HG03571 (cell line): ENCODE results near the gene KLHL18.
A peak's percentile ranks its signal among the peaks of the same experiment; 100 is the strongest.
"Not testable (repeated sequence)": the region's sequence is repeated elsewhere in the genome, so short reads cannot be mapped to it uniquely, and the experiment has no call there.

Experiments
- ATAC-seq: cut with Tn5 transposase; IDR thresholded peaks from one replicate; pipeline ENCODE4 v1.9.1; 2021; ENCODE audit not compliant: unreplicated experiment

The KLHL18 gene

DNA sequence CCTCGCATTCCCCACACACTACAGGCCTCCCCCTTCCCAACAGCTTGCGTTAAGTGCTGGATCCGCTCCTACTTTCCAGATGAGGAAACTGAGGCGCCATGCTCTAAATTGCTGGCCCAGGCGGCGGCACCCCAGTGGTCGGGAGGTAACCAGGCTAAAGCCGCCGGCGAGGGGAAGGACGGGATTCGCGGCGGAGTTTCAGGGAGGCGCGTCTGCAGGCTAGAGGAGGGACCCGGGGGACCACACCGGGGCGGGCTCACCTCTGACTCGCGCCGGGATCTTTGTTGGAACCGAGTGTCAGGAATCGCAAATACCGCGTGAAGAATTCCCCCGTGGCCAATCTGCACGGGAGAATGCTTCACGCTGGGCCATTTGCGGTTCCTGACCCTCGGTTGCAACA, 73.5 kb downstream of the KLHL18 start:
- ATAC-seq: no peak

DNA sequence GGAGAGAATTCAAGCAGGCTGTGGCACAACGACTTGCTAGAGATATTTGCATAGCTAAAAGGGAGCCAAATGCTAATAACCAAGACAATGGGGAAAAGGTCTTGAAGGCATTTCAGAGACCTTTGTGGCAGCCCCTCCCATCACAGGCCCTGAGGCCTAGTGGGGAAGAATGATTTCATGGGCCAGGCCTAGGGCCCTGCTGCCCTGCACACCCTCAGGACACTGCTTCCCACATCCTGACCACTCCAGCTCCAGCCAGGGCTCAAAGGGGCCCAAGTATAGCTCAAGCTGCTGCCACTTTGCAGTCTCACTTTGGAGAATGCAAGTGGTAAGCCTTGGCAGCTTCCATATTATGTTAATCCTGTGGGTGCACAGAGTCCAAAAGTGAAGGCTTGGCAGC, 76.6 kb downstream of the KLHL18 start:
- no peak for ATAC-seq

DNA sequence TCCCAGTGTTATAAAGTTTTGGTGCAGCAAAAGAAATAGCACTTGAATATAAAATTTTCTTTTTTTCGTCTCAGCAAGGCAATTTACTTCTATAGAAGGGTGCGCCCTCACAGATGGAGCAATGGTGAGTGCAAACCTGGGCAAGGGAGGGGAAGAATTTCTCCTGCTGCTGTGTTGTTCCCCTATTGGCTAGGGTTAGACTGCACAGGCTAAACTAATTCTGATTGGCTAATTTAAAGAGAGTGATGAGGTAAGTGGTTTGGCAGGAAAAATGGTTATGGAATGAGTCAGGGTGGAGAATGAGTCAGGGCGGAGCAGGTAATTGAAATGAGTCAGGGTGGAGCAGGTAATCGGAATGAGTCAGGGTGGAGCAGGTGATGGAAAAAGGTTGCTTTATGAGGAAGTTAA, 77.4 kb downstream of the KLHL18 start:
- not testable (repeated sequence) for ATAC-seq

DNA sequence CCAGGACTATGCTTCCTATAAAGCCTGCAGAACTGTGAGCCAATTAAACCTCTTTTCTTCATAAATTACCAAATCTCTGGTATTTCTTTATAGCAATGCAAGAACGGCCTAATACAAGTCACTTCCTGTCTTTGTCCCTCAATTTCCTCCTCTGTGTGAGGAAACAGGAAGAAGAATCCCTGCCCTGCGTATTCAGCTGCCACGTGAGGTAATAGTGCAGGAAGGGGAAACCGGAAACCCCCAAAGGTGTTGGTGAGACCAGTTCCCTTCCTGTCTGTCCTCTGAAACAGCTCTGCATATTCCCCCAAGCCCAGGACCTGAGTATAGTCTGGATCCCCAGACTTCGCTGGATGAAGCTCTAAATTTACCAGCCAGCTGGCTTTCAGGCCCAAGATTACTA, 80.0 kb downstream of the KLHL18 start:
- ATAC-seq: no peak

DNA sequence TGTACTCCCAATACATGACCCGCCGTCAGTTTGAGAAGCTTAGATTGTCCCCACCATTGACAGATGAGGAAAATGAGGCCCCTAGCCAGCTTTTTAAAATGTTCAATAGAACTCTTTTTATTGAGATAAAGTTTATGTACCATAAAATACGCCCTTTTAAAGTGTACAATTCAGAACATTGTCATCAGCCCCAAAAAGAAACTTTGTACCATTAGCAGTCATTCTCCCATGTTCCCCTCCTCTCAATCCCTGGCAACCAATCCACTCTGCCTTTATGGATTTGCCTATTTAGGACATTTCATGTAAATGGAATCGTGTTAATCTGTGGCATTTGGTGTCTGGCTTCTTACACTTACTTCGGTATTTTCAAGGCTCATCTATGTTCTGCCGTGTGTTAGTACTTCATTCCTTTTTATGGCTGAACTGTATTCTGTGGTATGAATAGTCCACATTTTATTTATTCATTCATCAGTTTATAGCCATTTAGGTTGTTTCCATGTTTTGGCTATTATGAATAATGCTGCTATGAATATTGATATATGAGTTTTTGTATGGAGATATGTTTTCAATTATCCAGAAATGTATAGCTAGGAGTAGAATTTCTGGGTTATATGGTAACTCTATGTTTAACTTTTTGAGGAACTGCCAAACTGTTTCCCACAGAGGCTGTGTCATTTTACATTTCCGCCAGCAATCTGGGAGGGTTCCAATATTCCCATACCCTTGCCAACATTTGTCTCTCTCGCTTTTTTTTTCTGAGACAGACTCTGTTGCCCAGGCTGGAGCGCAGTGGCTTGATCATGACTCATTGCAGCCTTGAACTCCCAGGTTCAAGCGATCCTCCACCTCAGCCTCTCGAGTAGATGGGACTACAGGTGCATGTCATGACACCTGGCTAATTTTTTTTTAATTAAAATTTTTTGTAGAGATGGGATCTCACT, 82.7 kb downstream of the KLHL18 start:
- no peak for ATAC-seq

DNA sequence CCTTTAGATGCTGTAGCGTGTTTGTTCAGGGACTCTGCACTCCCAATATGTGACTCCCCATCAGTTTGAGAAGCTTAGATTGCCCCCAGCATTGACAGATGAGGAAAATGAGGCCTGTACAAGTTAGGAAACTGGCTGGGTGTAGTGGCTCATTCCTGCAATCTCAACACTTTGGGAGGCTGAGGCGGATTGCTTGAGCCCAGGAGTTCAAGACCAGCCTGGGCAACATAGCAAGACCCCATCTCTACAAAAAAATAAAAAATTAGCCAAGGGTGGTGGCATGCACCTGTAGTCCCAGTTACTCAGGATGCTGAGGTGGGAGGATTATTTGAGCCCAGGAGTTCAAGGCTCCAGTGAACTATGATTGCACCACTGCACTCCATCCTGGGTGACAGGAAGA, 84.1 kb downstream of the KLHL18 start:
- ATAC-seq: no peak

DNA sequence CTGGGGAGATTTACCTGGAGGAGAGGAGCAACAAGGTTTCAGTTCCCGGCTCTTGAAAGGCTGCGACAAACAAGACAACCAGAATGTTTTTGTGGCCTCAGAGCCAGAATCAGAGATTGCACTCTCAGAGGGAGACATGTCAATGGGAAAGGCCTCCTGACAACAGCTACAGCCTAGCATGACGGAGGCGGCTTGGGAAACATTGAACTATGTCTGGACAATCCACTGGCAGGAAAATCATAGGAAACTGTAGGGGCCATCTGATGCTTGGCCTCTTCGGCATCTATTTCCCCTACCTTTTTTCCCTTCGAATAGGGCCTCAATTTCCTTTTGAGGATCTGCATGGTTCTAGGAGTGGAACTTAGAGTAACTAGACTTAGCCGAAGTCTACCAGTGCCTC, 84.9 kb downstream of the KLHL18 start:
- no peak for ATAC-seq

DNA sequence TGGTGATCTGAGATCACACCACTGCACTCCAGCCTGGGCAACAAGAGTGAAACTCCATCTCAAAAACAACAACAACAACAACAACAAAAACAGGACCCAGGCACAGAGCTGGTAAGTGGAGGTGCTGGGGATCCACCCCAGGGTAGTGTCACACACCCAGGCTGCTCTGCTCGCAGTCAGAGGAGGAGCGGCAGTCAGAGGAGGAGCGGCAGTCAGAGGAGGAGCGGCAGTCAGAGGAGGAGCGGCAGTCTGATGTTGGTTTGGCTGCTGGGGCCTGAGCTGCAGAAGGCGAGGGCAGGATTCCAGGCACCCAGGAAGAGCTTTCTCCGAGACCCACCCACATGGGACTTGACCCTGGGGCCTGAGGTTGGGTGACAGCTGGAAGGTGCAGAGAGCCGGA, 87.3 kb downstream of the KLHL18 start:
- not testable (repeated sequence) for ATAC-seq

DNA sequence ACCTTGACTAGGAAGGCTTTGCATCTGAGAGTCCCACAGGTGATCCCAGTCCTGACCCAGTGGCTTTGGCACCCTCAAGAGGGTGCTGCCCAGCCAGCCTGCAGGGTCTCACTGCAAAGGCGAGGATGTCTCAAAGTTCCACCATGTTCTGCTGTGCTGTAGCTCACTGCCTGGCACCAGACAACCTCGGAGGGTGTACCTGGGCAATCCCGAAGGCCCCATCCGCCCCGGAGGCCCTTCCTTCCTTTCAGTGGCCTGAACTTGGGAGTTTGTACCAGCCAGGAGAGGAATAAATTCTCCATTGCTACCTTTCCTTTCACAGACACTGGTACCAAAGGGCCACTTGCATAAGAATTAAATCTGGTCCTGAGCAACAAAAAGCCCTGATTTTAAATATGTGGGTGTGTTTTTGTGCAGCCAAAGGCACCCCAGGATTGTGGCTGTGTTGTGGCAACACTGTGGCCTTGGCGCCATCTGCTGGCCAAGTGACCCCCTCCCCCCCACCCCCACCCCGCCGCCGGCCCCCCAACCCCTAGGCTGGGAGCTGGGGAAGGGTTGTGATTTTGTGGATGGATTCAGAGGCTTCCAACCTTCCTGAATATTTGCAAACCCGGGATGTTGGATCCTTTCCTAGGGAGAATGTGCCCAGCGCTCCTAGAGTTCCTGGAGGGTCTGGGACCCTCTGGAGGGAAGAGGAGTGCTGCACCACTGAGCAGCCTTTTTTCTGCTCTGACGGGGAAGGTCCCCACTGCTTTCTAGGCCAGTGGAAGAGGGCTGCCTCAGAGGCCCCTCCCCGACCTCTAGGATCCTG, 88.3 kb downstream of the KLHL18 start:
- no peak for ATAC-seq

DNA sequence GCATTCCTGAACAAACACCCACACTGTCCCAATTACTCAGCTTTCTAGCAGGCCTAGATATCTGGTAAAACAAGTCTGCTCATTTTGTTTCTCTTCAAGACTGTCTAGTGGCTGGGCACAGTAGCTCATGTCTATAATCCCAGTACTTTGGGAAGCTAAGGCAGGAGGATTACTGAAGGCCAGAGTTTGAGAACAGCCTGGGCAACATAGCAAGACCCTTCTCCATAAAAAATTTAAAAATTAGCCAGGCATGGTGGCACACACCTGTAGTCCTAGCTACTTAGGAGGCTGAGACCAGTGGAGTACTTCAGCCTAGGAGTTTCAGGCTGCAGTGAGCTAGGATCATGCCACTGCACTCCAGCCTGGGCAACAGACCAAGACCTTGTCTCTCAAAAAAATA, 91.8 kb downstream of the KLHL18 start:
- ATAC-seq: no peak

DNA sequence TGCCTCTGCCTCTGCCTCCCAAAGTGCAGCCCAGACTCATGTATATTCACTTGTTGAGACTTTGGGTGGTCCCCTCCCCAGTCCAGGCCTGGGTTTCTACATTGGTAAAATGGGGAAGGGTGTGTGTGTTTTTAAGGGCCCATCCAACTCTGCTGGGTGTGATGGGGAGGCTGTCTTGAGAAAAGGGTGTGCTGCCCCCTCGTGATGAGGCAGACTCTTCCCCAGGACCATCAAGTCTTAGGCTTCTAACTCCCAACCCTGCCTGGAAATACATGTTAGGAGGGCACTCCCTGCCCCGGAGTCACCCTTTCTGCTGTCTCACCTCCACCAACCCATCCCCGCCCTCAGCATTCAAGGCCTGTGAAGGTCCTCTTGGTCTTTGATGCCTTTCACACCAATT, 93.6 kb downstream of the KLHL18 start:
- no peak for ATAC-seq

DNA sequence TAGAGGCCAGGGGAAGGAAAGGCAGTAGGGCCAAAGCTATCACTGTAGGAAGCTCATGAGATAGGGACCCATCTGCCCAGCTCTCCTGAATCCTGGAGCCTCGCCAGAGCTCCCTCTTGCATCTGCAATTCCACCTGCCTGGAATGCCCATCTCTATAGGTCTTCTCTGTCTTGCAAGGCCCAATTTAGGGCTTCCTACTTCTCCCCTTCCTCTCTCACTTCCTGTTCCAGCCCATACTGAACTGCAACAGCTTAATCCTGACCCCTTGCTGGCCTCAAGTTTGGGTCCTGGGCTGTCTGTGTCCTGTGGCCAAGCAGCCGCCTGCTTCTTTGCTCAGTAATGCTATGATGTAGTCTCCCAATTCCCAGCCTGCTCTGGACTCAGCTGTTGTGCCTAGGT, 94.4 kb downstream of the KLHL18 start:
- ATAC-seq: no peak

DNA sequence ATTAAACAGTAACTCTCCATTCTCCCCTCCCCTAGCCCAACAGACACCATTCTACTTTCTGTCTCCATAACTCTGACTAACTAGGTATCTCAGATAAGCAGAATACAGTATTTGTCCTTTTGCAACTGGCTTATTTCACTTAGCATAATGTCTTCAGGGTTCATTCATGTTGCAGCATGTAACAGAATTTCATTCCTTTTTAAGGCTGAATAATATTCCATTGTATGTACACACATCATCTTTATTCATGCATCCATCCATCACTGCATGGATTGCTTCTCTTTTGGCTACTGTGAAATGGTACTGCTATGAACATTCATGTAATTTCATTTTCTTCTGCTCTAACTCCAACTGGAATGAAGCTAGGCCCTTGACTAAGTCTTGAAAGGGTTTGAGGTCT, 96.1 kb downstream of the KLHL18 start:
- no peak for ATAC-seq

DNA sequence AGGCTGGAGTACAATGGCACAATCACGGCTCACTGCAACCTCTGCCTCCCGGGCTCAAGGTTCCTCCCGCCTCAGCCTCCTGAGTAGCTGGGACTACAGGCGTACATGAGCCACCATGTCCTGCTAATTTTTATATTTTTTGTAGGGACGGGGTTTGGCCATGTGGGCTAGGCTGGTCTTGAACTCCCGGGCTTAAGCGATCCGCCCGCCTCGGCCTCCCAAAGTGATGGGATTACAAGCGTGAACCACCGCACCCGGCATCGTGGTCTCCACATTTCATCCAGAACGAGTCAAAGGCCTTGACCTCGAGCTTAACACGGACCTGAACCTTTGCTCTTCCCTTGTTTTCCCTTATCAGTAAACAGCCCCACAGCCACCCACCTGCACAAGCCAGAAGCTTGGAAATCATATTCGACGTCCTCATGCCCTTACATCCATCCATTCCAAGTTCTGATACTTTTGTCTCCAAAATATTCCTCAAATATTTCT, 96.7 kb downstream of the KLHL18 start:
- no peak for ATAC-seq

DNA sequence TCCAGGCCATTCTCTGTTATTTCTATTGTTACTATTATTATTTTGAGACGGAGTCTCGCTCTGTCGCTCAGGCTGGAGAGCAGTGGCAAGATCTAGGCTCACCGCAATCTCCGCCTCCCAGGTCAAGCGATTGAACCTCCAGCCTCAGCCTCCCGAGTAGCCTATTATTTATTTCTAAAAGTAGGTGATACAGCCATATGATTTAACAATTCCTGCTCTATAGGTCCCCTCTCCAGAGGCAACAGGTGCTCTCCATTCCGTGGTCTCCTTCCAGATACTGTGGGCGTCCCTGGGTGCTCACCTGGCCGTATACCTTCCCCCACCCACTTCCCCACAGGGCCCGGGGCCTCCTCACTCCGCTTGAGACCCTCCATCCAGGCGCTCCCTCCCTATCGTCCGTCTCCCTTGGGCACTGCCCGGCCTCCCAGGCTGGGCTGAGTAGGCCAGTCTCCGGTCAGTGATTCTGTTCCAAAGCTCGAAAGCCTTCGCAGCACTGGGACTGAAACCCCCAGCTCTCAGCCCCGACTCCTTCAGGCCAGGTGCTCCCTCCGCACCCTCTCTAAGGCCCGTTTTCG, 97.4 kb downstream of the KLHL18 start:
- ATAC-seq: peak; percentile 9

DNA sequence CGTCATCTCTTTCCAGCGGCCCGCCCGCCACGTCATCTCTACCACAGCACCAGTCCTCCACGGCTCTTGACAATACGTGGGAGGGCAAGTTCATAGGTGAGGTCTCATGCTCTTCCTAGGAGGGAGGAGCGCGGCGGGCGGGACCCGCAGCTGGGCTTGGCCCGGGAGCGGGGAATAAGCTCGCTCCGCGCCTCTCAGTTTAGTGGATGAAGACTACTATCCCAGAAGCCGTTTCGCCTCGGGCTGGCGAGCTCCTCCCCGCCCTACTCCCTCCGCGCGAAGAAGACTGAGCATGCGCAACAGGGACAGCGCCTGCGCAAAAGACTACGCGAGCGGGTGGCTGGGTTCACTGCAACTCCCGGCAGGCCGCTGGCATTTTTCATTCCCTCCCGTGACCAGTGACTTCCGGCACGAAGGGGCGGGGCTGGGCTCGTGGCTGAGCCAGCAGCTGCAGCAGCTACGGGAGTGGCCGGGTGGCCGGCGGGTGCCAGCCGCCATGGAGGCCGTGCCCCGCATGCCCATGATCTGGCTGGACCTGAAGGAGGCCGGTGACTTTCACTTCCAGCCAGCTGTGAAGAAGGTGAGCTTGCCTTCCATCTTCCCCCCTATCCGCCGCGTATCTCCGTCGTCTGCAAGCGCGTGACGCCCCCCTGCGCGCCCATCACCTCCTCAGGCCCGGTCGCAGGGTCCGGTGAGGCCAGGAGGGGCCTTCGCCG, 98.0 kb downstream of the KLHL18 start, which contains the start of gene PTPN23:
TSS of gene PTPN23 (plus strand) at position 421 of the 716 bp plus-strand sequence. CDS start at position 497, 76 bp downstream.
- peak; percentile 68 for ATAC-seq

DNA sequence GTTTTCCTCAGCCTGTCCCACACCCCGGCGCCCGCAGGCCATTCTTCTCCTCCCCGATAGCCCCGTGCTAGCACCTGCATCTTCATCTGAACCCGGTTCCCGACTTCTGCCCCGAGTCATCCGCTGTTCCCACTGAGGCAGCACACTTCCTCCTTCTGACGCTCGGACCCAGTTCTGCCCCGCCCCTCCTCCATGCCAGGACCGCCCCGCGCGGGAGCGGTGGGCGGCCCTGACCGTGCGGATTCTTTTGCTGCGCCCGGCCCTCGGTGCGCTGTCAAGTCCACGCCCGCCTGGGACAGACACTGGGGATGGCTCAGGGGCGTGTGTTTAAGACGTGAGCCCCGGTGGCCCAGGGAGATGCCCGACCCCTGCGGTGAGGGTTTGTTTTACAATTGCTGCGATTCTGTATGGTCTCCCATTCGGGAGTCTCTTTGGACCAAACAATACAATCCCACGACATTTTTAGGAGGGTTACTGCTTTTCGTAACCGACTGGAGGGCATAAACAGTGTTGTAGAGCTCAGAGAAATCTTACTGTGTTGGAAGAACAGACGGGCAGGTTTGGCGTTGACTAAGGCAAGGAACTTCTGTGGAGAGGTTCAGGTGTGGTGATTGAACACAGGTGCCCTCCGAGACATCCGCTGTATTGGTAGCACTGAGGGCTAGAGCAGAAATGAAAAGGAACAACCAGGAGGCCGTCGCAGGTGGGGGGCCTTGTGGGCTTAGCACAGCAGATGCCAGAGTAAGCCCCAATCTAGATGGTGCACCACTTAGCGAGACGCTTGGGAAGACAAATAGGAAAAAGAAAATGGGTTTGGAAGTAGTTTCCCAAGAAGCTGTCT, 98.8 kb downstream of the KLHL18 start:
- peak; percentile 53 for ATAC-seq

DNA sequence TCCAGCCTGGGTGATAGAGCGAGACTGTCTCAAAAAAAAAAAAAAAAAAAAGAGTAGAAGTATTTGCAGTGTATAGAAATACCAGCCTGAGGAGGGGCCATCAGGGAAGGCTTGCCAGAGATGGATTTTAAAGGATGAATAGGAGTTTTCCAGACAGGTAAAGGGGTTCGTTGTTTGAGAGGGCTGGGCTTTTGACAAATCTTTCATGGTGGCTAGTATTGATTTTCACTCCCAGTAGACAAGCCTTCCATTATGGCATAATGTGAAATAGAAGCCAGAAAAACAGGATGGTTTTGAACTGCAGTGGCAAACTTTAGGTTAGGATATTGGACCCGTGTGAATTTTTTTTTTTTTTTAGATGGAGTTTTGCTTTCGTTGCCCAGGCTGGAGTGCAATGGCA, 101.7 kb downstream of the KLHL18 start:
- ATAC-seq: no peak

DNA sequence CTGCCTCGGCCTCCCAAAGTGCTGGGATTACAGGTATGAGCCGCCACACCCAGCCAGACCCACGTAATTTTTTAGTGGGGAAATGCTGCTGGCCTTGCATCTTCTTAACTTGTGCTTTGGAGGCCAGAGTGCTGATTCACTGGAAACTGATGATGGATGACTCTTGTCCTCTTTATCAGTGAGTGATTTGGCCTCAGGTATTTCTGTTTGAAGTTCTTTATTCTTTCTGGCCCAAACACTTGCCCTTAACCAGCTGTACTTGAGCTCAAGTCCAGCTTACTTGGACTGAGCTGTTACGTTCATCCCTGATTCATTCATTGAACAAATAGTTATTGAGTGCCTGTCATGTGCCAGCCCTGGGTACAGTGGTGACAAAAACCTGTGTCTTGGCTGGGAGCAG, 102.3 kb downstream of the KLHL18 start:
- ATAC-seq: no peak

DNA sequence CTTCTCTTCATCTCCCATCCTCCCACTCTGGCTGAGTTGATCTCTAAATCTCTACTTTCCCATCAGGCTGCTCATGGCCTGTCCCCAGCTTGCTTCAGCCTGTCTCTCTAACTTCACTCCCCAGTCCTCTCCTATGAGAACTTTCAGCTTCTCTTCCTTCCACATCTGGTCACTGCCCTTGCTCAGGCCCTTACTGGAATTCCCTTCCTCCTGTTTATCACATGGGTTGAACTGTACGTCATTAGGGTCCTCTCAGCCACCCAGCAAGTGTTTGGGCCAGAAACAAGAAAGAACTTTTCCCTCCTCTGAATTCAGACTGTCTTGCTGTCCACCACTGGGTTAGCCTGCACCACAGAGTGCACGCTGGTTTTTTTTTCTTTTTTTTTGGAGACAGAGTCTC, 103.1 kb downstream of the KLHL18 start:
- ATAC-seq: no peak
